Left colon (tissue), 2 donors: ENCODE measurements around the gene FAM120B. TPM values are rescaled to one million over a fixed set of nuclear protein-coding genes. Genes with fewer than 3 reads are reported as not detected.

Source experiments
- ATAC-seq: fragments of 200-7000 bp; cut with Tn5 transposase; one replicate; pipeline ENCODE4 v1.9.1; 2020; ENCODE audit warnings: mild to moderate bottlenecking, moderate library complexity
- DNase-seq, 2 donors: peaks; one replicate each; pipeline ENCODE4 v3.0.0-alpha.2; 2020
- intact Hi-C, 2 donors: fragments of 100-400 bp; cut with DNase I in 1 of 2; cut with micrococcal nuclease in 1 of 2; formaldehyde crosslinking; loops; one replicate each; pipeline versions ENCODE4 v1.11.2 to v1.14.0; 2022; cut with DNase I, micrococcal nuclease
- total RNA-seq, 2 donors: library from RNA; stranded (reverse); fragmentation: NEBNext Ultra II Directional; extraction: Animal tissue kit (Norgen Biotek cat#: 25700); gene quantifications; one replicate each; pipeline ENCODE4 v1.2.1, GENCODE V29; 2021
- donor health status: DM: no; HTN: no; CAD: no.
- donor health status: DM: yes; HTN: yes; CAD: no.

FAM120B gene
- total RNA-seq, 2 donors from 2014 or later = 30.3 to 31.1 TPM

DNA sequence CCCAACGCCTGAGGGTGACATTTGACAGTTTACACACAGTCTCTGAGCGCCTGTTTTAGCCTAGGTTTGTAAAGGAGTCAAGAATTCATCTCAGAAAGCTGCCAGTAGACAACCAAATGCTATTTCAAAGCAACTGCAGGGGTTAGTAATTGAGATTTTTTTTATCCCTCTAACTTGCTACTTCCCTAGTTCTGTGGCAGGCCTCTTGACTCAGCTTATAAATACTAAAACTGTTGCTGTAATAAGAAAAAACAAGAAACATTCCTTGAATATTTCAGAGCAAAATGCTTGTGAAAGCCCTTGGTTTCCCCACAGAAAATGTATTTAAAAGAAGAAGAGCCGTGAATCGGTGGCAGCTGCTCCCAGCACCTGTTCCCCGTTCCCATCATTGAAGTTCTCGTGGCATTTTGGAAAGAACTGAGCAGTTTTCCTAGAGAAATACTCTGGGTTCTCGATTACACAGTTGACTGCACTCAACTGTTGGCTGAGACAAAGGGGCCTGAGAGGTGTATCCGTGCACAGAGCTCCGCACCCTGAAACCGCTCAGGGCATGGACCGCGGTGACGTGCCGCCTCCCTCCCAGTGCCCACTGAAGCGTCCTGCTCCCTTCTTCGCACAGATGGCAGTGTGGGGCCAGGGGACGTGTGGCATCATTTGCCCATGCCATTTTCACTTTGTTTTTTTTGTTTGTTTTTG lies 36.6 kb upstream of the FAM120B start:
- ATAC-seq (no peak), DNase-seq (no peak)
- intact Hi-C loops = no loop called here

- intact Hi-C loops = no loop called here
- no peak for DNase-seq
- ATAC-seq = no peak
Observed at GRCh38 chr6:170270984-170271593, 35.5 kb upstream of the FAM120B start.

DNA sequence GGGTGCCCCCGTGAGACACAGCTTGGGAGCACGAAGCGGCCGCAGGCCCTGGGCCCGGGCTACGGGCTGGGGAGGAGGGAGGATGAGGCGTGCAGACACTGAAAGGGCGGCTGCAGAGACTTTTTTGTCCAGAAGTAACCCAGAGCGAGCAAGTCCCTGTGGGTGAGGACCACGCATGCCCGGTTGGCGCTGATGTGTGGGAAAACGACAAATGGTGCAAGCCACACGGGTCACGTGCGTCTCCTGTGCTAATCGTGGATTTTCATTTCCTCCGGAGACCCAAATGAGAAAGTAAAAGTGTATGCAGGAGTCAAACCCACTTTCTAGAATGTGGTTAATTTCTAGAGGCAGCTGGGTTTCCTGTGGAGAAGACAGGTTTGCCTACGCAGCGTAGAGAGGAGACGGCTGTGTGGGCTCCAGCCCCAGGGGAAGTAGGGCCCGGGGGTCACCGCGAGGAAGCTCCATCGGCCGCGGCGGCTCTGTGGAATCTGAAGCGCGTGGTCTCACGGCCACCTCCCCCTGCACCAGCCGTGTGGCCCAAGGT lies 34.7 kb upstream of the FAM120B start:
- intact Hi-C loops = no loop called here
- peak in 1 of 2 donors; percentile 67 for DNase-seq
- no peak for ATAC-seq

- intact Hi-C loops = no loop called here
- DNase-seq (no peak), ATAC-seq (no peak)
Observed at GRCh38 chr6:170272341-170273065, 34.1 kb upstream of the FAM120B start.

- intact Hi-C loops = no loop called here
- no peak for DNase-seq
- ATAC-seq = no peak
Observed at GRCh38 chr6:170273191-170273590, 33.4 kb upstream of the FAM120B start.

DNA sequence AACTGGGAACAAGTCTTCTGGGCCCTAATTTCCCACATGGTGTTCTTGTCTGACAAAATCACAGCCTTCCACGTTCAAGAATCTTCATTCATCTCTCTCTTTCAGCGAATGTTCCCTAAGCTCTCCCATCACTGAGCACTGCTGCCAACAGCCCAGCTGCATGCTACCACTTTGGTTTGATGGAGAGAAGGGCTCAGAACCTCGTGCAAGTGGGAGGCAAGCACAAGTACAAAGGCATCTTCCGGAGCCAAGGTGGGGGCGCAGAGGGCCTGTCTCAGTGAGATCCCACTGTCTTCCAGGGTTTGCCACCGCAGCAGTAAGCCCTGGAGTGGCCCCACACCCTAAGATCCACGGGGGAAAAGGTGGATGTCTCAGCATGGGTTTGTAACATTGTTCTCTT lies 32.9 kb upstream of the FAM120B start:
- intact Hi-C loops = no loop called here
- ATAC-seq = no peak
- no peak for DNase-seq

GRCh38 chr6:170274713-170275560 lies 31.6 kb upstream of the FAM120B start:
- no peak for DNase-seq
- no peak for ATAC-seq
- intact Hi-C loops = no loop called here

DNA sequence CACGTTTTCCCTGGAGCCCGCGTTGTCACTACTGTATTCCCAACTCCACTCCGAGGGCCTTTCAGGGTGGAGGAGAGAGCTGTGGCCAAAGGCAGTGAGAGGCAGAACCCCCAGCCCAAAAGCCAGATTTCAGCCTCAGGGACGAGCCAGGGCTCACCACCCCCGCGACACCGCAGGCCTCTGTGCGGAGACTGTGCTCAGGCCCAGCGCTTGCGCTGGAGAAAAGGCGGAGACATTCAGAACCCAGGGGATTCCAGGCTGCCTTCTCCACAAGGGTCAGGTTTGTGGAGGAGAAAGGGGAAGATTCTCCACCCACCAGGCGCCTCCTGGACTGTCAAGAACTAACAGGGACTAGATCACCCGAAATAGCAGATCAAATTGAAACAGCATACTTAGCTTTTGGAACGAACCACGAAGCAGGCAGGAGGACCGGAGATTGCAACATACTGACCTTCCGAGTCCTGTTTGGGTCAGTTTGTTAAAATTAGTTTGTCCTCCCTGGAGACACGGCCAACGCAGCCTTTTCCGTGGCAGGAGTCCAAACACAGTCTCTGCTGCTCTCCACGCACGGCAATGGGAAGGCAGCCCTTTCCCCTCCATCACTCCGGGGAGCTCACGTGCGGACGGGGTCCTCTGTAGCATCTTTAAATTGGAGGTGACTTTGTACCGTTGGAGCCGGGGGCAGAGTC lies 30.0 kb upstream of the FAM120B start:
- peak in 1 of 2 donors; percentile 42 for DNase-seq
- intact Hi-C loops = no loop called here
- ATAC-seq = no peak

DNA sequence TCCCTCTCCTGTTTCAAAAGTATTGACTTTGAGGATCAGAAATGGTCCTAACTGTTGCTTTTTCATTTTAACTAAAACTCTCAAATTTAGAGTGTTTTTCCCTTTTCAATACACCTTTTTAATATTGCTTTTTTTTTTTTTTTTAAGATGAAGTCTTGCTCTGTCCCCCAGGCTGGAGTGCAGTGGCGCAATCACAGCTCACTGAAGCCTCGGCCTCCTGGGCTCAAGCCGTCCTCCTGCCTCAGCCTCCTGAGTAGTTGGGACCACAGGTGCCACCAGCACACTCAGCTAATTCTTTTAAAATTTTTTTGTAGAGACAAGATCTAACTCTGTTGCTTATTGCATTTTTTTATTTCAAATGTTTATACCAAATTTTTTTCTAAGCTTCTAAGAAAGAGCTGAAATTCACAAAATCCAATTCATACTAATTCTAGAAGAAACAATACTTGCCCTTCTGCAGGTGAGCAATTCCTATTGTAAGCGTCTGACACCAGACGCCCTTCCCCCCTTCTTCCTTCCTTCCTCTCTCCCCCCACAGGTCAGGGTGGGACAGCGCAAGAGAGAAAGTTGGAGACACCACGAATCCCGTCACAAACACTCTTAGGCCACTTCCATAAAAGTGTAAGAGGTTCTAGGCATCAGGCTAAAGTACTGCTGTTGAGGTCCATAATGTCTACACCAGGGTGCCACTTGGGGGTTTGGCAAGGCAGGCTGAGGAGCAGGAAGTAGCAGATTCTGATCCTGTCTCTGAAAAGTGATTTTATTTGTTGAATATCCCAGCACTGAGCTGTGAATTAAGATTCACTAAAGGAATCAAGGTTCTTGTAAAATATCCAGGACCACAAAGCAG lies 28.4 kb upstream of the FAM120B start:
- intact Hi-C loops = no loop called here
- peak in 1 of 2 donors; percentile 3 for DNase-seq
- ATAC-seq = no peak

DNA sequence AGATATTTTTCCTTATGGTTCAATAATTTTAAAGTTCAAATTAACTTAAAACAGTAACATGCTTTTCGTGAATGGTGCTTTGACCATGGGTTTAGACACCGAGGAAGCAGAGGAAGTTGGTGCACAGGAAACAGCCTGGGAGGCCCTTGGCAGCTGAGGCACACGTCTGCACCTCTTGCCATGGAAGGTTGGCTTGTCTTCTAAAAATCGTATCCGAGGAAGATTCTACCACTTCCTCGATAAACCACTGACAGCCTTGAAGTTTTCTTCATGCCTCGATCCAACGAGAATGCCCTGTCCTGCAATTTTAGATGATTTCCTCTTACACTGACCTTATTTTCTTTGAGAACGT lies 27.8 kb upstream of the FAM120B start:
- ATAC-seq = no peak
- no peak for DNase-seq
- intact Hi-C loops = no loop called here

DNA sequence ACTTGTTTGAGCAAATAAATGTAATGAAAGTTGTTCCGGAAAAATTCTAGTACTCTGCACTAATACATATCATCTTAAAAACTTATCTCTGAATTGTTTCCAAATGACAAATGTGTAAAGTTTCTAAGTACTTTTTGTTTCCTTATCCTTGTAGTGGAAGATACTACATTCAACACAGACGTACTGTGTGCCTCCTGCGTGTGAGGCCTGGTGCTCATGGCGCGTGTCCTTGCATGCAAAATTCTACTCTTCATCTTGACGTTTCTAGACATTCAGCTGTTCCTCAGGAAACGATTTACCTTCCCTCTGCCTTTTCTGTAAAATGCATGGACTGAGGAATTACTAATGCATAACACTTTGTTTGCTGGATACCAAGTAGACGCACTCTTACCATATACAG lies 27.1 kb upstream of the FAM120B start:
- ATAC-seq = no peak
- peak in 1 of 2 donors; percentile 3 for DNase-seq
- intact Hi-C loops = no loop called here

GRCh38 chr6:170279977-170280688 lies 26.4 kb upstream of the FAM120B start:
- intact Hi-C loops = no loop called here
- ATAC-seq (peak; percentile 89), DNase-seq (peak; percentile 85)

DNA sequence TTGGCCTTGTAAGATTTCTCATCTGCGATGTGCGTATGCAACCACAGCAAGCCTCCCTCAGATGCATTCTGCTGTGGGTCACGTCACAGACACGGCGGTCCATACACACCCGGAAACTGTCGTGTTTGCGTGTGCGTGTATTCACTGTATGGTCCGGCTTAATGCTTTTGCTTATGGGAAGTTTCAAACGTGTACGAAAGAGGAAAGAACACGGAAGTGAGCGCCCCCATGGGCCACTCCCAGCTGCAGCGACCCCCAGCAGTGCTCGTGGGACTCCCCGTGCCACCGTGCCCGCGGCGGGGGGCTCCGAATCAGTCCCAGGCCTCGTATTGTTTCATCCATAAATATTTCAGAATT lies 25.9 kb upstream of the FAM120B start:
- DNase-seq (no peak), ATAC-seq (no peak)
- intact Hi-C loops = no loop called here

- ATAC-seq = no peak
- intact Hi-C loops = no loop called here
- peak in 1 of 2 donors; percentile 12 for DNase-seq
Observed at GRCh38 chr6:170281331-170282292, 24.9 kb upstream of the FAM120B start.

DNA sequence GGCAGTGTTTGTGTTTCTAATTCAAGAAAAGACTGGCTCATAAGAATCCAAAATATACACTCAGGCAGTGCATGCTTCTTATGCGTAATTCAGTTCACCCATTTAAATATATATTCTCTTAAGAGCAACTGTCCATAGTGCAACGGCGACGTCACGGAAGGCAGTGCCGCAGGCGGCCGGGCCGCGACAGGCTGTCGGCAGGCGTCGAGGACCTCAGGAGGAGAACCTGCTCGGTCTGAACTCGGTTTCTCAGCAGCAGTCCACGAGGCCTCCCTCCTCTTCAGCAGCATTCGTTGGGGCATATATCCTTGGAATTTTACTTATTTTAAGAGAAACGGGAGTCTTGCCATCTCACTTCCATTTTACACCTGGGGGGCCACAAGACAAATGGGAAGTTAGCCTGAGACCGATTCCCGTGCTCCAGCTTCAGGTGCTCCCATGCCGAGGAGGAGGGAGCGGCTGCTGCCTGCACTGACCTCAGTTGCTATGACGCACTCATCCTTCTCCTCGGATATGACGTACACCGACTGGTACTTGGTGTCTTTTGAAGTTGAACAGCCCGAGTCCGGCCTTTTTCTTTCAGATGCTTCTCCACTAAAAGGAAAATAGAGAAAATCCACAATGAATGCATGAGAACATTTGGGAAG lies 23.9 kb upstream of the FAM120B start:
- intact Hi-C loops = no loop called here
- peak in 1 of 2 donors; percentile 3 for DNase-seq
- ATAC-seq = no peak
